Glutamatergic neuron (in vitro differentiated cells): ENCODE data around the gene EPHB2. TPM values are rescaled to one million over a fixed set of nuclear protein-coding genes. Genes with fewer than 3 reads are reported as not detected.

Experiments used
- DNase-seq: peaks from one replicate; pipeline ENCODE4 v3.0.0; 2022
- H3K27ac Mint-ChIP-seq: one replicate; pipeline ENCODE4 v1.8.0; 2020; ENCODE audit warnings: mild to moderate bottlenecking, mixed read lengths, inconsistent platforms; ENCODE audit not compliant: unreplicated experiment
- H3K27me3 Mint-ChIP-seq: one replicate; pipeline ENCODE4 v1.8.0; 2020; ENCODE audit warnings: mild to moderate bottlenecking, moderate library complexity, mixed read lengths, inconsistent platforms; ENCODE audit not compliant: unreplicated experiment
- H3K36me3 Mint-ChIP-seq: one replicate; pipeline ENCODE4 v1.8.0; 2020; ENCODE audit warnings: mild to moderate bottlenecking, mixed read lengths, inconsistent platforms; ENCODE audit not compliant: unreplicated experiment
- H3K4me1 Mint-ChIP-seq: one replicate; pipeline ENCODE4 v1.8.0; 2020; ENCODE audit warnings: mild to moderate bottlenecking, low read depth, mixed read lengths, inconsistent platforms; ENCODE audit not compliant: unreplicated experiment
- H3K4me3 Mint-ChIP-seq: one replicate; pipeline ENCODE4 v1.8.0; 2020; ENCODE audit warnings: mild to moderate bottlenecking, mixed read lengths, inconsistent platforms; ENCODE audit not compliant: unreplicated experiment
- H3K9me3 Mint-ChIP-seq: one replicate; pipeline ENCODE4 v1.8.0; 2020; ENCODE audit warnings: mild to moderate bottlenecking, moderate library complexity, mixed read lengths, inconsistent platforms; ENCODE audit not compliant: unreplicated experiment
- CTCF ChIP-seq: fragments of 200-600 bp; sonication (generic); IDR thresholded peaks from one replicate; pipeline ENCODE4 v1.5.0; 2021; ENCODE audit not compliant: partially characterized antibody, unreplicated experiment
- total RNA-seq: library from RNA; stranded (reverse); fragmentation: NEBNext Ultra II Directional; extraction: Animal tissue kit (Norgen Biotek cat#: 25700); gene quantifications from one replicate; pipeline ENCODE4 v1.2.1, GENCODE V29; 2021; ENCODE audit not compliant: unreplicated experiment

Gene EPHB2
- total RNA-seq, 1 donor from 2014 or later: 93.0 TPM

- Mint-ChIP-seq H3K4me1 (peaks cover 3% of the 10 kb centered on the region), H3K36me3 (no peaks in the 10 kb centered on the region), H3K27me3 (peaks cover 3% of the 10 kb centered on the region), H3K9me3 (peaks cover 2% of the 10 kb centered on the region), H3K4me3 (no peak overlapping the region), H3K27ac (no peak overlapping the region)
- TF ChIP-seq CTCF: no peak
- DNase-seq: no peak
Observed at GRCh38 chr1:22760455-22760854, 49.8 kb downstream of the EPHB2 start.

- no peak overlapping the region for H3K4me3 Mint-ChIP-seq
- H3K9me3 Mint-ChIP-seq: peaks cover 2% of the 10 kb centered on the region
- no peak overlapping the region for H3K27ac Mint-ChIP-seq
- peaks cover 3% of the 10 kb centered on the region for H3K4me1 Mint-ChIP-seq
- no peak for TF ChIP-seq CTCF
- DNase-seq: no peak
- no peaks in the 10 kb centered on the region for H3K36me3 Mint-ChIP-seq
- H3K27me3 Mint-ChIP-seq: peaks cover 3% of the 10 kb centered on the region
Observed at GRCh38 chr1:22761101-22761500, 50.5 kb downstream of the EPHB2 start.

- no peak overlapping the region for H3K27ac Mint-ChIP-seq
- no peak for TF ChIP-seq CTCF
- no peak overlapping the region for H3K4me3 Mint-ChIP-seq
- H3K36me3 Mint-ChIP-seq: no peaks in the 10 kb centered on the region
- H3K4me1 Mint-ChIP-seq: peaks cover 3% of the 10 kb centered on the region
- peaks cover 2% of the 10 kb centered on the region for H3K9me3 Mint-ChIP-seq
- no peak for DNase-seq
- peaks cover 3% of the 10 kb centered on the region for H3K27me3 Mint-ChIP-seq
Observed at GRCh38 chr1:22761821-22762220, 51.2 kb downstream of the EPHB2 start.

- no peak overlapping the region for H3K27ac Mint-ChIP-seq
- H3K4me3 Mint-ChIP-seq: no peak overlapping the region
- peaks cover 5% of the 10 kb centered on the region for H3K27me3 Mint-ChIP-seq
- H3K4me1 Mint-ChIP-seq: peaks cover 3% of the 10 kb centered on the region
- no peak for DNase-seq
- H3K36me3 Mint-ChIP-seq: no peaks in the 10 kb centered on the region
- peaks cover 2% of the 10 kb centered on the region for H3K9me3 Mint-ChIP-seq
- no peak for TF ChIP-seq CTCF
Observed at GRCh38 chr1:22763487-22764200, 53.0 kb downstream of the EPHB2 start.

GRCh38 chr1:22767852-22768251, 57.2 kb downstream of the EPHB2 start:
- Mint-ChIP-seq H3K4me3 (no peak overlapping the region), H3K36me3 (no peaks in the 10 kb centered on the region), H3K9me3 (peaks cover 5% of the 10 kb centered on the region), H3K27me3 (peaks cover 14% of the 10 kb centered on the region), H3K27ac (no peak overlapping the region), H3K4me1 (peaks cover 6% of the 10 kb centered on the region)
- no peak for DNase-seq
- TF ChIP-seq CTCF: no peak
